ENCODE measurements around the gene MARVELD1. TPM values are rescaled to one million over a fixed set of nuclear protein-coding genes. Genes with fewer than 3 reads are reported as not detected.

The MARVELD1 gene
- total and polyA plus RNA-seq, 2 of the 8 experiments (the other 6 are each of a cell fraction or from before 2014, with no cell fraction given), result 28.1 to 37.3 TPM

- TF ChIP-seq RNF2 (IDR thresholded peaks at IDR 0.05; ENCODE audit: borderline replicate concordance, low read depth, low read length, missing control alignments, poor library complexity, severe bottlenecking) (no peak), SUZ12 (IDR thresholded peaks at IDR 0.05; ENCODE audit: low read length) (no peak)
Measured at GRCh38 chr10:97734021-97734420, 20.5 kb downstream of the MARVELD1 start (continued).
